Right renal pelvis (tissue), 4 donors: Measurements from ENCODE around the gene NAA10. TPM values are rescaled to one million over a fixed set of nuclear protein-coding genes. Genes with fewer than 3 reads are reported as not detected.

ENCODE experiments used
- DNase-seq, 4 donors: peaks; one replicate each; pipeline ENCODE4 v3.0.0-alpha.2; 2013; ENCODE audit warnings: low read depth in 4 of 4, low spot score in 3 of 4, missing footprints in 1 of 4
- polyA plus RNA-seq, 4 donors: library from polyadenylated mRNA; unstranded; fragments of 120-200 nt; gene quantifications; one replicate each; pipeline ENCODE4 v1.2.1, GENCODE V29; 2013; ENCODE audit not compliant: insufficient read length in 4 of 4

Gene NAA10
- polyA plus RNA-seq, 4 donors, result 60.2 to 80.1 (median 66.6) TPM

- no peak for DNase-seq
Measured at GRCh38 chrX:153930011-153930910, 4.6 kb downstream of the NAA10 start.

GRCh38 chrX:153929576-153929975, 5.3 kb downstream of the NAA10 start:
- no peak for DNase-seq

- DNase-seq, result no peak
Measured at GRCh38 chrX:153928846-153929245, 6.0 kb downstream of the NAA10 start.

- peak; percentile 74 to 89 (median 85) for DNase-seq
Measured at GRCh38 chrX:153927922-153928760, 6.7 kb downstream of the NAA10 start.

GRCh38 chrX:153927672-153927921, 7.2 kb downstream of the NAA10 start:
- DNase-seq, result no peak

GRCh38 chrX:153926858-153927671, 7.8 kb downstream of the NAA10 start:
- no peak for DNase-seq

GRCh38 chrX:153926552-153926857, 8.3 kb downstream of the NAA10 start:
- no peak for DNase-seq

- DNase-seq, result no peak
Measured at GRCh38 chrX:153925739-153926551, 8.9 kb downstream of the NAA10 start, which contains the start of gene ARHGAP4. Gene ARHGAP4 (minus strand): TSS chrX:153926264. CDS start chrX:153926202, 62 bp downstream.

GRCh38 chrX:153925387-153925738, 9.5 kb downstream of the NAA10 start:
- DNase-seq, result no peak

GRCh38 chrX:153924149-153924861, 10.5 kb downstream of the NAA10 start:
- no peak for DNase-seq

GRCh38 chrX:153922932-153923857, 11.6 kb downstream of the NAA10 start:
- no peak for DNase-seq

GRCh38 chrX:153921511-153922446, 13.1 kb downstream of the NAA10 start:
- DNase-seq, result no peak

GRCh38 chrX:153921070-153921469, 13.8 kb downstream of the NAA10 start:
- DNase-seq, result no peak

GRCh38 chrX:153920546-153920945, 14.3 kb downstream of the NAA10 start:
- no peak for DNase-seq

GRCh38 chrX:153919281-153919680, 15.6 kb downstream of the NAA10 start:
- DNase-seq, result no peak

GRCh38 chrX:153917869-153918268, 17.0 kb downstream of the NAA10 start:
- no peak for DNase-seq

- DNase-seq, result no peak
Measured at GRCh38 chrX:153913701-153914100, 21.1 kb downstream of the NAA10 start.
